Inferior parietal cortex (tissue), 1 donor: ENCODE data around the gene CLTCL1.

Experiments
- DNase-seq: peaks from one replicate; pipeline ENCODE4 v3.0.0-alpha.2; 2016; ENCODE audit errors: extremely low spot score

CLTCL1 gene

DNA sequence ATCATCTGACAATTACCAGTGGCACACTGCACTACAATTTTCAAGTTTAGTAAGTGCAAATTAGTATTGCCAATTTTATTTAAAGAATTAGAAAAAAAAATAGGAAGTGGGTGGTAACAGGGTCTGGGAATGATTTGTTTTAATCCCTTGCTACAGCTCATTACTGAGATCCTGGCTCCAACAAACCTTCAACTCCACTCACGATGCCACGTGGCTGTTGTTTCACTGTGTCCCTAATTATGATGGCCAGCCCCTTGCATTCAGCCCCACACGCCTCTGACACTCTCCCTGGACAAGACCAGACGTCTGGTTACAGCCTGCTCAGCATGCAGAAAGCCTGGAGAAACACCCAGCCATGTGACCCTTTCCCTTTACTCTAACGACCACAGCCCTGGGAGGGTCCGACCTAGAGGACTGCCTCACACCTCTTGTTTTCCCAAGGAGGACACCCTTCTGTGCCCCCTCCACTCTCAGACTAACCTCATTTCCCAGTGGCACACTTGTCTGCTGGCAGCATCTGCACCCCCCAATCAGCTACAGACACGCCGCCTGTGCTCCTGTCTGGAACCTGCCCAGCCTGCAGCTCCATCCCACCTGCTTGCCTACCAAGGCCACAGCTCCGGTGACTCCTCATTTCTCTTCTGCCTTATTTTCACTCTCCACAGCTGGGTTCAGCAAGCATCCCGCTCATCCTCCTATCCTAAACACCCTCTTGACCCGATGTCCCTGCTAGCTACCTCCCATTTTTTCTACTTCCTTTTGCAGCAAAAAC, 94.5 kb downstream of the CLTCL1 start:
- DNase-seq = no peak

DNA sequence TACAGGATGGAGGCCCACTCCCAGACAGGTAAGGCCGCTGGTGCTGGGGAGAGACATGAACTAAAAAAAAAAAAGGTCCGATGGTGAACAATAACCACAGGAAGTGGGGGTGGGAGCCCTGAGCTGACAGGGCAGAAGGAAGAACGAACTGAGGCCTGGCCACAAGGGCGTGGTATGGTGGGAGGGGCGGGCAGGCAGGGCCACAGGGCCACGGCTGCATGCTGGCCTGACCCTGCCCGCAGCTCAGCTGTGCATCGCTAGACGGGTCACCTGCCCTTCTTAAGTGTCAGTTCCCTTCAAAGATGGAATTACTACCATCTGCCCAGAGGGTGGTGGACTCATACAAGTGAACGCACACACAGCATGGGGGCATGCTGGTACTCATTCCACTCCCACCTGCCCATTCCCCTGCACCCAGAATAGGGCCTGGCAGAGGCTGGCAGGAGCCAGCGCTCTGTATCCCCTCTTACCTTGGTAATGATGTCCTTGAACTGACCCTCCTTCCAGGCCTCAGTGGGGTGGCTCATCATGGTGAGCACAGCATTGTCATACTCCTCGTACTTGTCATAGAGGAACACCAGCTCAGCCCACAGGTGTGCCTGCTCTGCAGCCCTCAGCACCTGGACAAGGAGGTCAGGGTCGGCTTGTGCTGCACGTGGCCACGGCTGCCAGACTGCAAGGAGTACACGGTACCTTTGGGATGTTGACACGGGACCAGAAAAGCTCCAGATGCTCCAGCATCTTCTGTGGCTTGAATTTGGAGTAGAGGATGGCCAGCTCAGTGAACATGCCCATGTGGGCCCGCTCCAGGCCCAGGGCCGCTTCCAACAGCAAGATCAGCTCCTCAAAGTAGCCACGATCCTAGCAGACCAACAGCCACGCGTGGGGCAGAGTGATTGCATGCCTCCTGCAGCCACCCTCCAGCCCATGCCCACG, 95.5 kb downstream of the CLTCL1 start:
- DNase-seq = no peak

DNA sequence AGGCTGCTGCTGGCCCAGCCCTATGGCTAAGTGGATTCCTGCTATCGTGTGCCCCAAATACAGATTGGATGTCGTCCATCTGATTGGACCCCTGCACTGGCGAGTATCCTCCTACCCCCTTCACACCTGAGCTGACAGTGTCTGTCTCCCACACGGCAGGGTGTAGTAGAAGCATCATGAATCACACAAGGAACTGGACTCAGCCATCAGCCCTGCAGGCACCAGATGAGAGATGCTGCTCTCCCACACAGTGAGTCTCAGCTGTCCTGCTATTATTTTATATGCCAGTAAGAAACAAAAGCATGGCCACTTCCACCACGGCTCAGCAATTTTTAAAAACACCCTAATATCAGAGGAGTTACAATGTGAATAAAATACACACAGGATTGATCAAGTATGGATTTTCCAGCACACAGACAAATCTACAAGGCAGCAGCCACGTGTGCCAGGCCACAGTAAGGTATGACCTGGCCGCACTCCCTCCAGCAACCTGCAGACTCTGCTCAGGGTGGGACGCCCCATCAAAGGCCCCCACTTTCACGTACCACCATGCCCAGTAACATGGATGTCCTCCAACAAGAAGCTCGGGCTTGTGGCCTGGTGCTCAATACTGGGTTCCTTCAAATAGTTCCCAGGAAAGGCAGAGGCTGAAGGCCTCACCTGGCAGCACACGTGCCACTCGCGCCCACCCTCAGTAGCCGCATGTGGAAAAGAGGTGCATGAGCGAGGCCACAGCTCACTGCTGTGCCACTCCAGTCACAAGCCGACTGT, 96.6 kb downstream of the CLTCL1 start:
- no peak for DNase-seq

DNA sequence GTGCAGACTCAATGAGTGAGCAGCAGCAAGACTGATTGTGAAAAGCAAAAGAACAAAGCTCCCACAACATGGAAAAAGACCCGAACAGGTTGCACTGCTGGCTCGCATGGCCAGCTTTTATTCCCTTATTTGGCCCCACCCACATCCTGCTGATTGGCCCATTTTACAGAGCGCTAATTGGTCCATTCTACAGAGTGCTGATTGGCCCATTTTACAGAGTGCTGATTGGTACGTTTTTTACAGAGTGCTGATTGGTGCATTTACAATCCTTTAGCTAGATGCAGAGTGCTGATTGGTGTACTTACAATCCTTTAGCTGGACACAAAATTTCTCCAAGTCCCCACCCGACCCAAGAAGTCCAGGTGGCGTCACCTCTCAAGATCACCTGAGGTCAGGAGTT, 97.6 kb downstream of the CLTCL1 start:
- no peak for DNase-seq

DNA sequence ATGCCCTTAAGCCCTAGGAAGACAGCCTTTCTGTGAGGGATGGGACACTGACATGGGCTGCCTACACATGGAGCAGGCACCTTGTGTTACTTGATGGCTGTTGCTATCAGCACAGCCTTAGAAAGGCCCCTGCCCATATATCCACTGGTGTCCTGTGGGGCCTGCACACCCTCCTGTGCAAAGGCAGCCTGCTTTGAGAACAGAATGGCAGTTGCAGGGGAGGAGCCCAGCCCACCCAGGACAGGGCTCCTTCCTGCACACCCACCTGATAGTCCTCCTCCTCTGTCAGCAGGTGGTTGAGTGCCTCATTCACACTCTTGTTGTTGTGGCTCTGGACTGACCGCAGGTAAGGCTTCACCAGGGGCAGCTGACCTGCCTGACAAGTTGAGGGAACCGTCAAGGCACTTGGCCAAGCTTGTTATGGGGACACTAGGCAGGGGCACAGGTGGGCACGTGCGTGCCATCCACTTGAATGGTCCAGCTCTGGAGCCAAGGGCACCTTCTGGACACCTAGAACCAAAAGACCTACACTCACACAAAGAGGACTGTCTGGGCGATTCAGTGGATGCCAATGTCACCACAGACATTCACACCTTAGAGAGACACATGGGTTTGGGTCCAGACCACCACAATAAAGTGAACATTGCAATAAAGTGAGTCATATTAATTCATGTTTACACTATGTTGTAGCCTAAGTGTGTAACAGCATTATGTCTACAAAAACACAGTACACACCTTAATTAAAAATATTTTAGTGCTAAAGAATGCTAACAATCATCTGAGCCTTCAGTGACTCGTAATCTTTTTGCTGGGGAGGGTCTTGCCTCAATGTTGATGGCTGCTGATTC, 103.6 kb downstream of the CLTCL1 start:
- no peak for DNase-seq

DNA sequence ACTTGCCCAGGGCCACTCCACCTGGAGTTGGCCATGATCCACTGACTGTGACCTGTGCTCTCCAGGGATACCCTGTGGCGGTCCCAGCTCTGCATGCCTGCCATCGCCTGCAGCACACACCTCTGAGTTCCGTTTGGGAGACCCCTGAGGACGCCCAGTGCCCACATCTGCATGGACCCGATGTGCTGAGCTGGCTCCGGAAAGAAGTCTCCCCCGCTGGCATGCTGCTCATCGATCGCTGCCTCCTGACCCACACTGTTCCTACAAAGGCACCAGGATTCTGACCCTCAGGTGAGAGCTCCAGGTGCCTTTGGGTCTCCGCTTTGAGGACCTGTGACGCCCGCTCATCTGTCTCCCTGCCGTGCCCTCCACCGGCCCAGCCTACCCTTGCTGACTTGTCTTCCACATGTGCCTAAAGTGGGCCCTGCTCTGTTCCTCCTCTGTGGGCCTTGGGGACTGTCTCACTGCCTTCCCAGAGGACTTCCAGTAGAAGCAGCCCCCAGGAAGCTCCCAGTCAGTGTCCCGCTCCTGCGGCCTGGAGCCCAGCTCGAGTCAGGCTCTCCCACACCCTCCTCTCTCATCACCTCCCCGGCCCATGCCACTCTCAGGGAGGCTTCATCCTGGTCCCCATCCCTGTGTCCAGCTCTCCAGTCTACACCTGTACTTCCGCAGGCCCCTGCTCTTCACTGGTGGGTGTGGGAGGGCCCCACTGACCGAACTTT, 107.1 kb downstream of the CLTCL1 start:
- DNase-seq = no peak

DNA sequence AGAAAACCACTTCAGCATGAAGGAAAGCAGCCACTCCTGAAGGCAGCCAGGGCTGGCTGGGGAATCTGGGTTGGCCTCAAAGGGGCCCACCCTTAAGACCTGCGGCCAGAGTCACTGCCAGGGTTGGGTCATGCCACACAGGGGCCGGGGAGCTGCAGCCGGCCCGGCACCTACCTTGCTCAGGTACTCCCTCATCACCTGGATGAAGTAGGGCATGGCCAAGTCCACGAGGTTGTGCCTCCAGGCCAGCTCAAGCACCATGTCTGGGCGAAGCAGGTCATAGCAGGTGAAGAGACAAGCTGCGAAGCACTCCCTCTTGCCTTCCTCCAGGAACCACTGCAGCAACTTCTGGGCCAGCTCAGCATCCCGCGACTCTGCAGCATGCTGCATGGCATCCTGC, 108.3 kb downstream of the CLTCL1 start:
- no peak for DNase-seq

DNA sequence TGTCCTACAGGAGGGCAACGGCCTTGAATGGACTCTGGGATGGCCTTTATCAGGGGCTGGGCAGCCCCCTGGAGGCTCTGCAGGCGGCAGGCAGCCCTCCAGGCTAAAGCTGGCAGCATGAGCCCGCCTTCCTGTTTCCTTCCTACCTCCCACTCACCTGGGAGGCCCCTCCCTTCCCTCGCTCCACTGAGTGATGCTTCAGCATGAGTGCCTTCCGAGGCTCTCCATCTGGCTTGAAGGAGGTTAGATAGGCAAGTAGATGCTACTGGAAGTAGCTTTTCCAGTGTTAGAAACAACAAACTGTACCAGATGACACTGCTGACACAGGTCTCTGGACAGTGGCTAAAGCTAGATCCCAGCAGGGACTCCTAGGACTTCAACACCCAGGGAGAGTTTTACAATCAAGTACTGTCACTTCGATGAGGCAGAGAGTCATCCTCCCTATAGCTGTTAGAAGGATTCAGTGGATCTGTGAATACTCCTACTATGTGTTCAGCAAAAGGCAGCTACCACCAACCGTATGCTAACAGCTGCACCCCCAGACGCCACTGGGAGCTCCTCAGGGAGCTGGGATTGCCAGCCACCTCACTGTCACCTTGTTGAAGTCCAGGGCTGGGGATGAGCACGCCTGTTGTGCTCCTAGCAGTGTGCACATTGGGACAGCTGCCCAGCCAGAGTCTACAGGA, 108.9 kb downstream of the CLTCL1 start:
- no peak for DNase-seq

DNA sequence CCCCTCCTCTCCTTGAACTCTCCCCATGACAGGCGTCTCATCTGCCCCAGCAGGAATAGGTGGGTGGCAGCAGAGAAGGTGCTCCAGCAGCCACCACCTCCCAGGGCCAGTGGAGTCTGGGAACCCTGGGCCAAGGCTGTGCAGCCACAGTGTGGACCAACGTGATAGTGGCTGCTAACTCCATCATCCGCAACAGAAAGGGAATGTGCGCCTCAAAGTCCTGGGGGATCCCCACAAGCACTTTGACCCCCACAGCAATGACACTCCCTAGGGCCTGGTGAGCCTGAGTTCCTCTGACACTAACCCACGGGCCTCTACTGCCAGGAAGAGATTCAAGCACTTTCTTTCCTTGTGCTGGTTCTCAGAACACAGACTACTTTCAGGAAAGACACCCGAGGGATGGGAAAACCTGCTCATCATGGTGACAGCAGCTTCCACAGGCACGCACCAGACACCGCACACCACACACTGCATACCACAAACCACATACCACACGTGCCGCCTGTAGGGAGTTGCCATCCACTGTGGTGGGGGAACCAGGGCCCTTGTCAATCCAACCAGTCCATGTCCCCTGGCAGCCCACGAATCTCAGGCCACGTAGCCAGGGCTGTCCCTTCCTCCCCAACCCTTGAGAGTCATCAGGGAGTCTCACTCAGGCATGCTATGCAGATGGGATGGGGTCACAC, 109.6 kb downstream of the CLTCL1 start:
- DNase-seq = no peak

DNA sequence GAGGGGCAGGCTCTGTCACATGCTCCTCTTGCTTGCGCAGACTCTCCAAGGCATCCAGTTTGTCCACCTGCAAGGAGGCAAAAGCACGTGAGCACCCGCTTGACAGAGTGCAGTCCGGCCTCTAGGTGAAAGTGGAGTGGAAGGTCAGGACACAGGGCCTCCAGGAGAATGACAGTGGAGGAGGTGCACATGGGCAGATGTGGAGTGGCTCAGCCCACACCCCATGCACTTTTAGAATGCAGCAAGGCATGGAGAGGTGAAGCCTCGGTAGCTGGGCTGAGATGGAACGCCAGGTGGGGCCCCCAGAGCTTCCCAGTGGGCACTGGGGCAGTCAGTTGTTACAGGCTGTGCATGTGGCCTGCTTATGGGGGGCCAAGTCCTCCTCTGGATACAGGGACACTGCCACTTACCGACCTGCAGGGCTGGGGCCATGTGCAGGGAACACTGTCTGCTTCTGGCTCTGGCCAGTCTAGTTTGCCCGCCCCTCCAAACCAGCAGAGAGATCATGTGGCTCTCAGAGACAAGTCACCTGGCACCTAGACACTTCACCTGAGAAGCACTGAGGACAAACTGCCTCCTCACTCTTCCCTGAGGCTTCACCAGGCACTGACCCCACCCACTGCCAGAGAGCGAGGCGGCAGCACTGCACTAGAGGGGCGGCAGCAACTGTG, 110.6 kb downstream of the CLTCL1 start:
- DNase-seq = no peak

DNA sequence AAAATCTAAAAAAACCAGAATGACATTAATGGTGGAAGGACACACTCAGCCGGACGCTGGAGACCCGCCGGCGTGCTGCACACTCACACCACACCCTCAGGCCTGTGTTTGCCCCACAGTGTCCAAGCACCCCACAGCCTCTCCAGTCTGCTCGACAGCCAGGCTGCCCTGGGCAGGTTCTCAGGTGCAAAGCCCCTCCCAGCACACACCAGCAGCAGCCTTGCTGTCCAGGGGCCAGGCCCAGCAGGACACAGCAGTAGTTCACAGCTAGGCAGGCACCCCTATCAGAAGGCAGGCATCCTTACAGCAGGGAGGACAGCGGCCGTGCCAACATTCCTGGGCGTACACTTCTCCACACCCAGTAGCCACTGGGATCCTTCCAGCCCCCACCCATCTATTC, 111.3 kb downstream of the CLTCL1 start:
- DNase-seq = no peak

DNA sequence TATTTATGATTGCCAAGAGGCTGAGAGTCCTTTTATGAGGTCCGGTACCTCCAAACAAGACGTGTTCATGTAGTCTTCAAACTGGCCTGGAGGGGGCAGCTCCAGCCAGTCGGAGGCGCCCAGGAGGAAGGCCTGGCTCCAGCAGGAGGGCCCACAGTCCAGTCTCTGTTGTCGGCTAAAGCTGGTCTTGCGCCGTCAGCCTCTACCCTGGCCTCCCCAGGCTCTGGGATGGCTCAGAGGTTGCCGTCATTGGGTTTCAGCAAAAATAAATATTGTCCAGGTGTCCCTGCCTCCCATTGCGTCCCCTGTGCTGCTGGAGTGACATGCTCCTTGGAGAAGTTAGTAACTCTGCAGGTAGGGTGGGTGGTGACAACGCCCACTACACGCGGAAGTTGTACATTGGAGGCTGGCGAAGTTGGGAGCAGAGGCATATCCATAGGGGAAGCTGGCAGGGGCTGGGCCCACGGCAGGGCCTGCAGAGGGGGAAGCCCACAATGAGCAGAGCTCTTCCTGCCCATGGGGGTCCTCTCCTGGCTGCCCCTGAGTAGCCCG, 111.9 kb downstream of the CLTCL1 start:
- peak; percentile 86 for DNase-seq

DNA sequence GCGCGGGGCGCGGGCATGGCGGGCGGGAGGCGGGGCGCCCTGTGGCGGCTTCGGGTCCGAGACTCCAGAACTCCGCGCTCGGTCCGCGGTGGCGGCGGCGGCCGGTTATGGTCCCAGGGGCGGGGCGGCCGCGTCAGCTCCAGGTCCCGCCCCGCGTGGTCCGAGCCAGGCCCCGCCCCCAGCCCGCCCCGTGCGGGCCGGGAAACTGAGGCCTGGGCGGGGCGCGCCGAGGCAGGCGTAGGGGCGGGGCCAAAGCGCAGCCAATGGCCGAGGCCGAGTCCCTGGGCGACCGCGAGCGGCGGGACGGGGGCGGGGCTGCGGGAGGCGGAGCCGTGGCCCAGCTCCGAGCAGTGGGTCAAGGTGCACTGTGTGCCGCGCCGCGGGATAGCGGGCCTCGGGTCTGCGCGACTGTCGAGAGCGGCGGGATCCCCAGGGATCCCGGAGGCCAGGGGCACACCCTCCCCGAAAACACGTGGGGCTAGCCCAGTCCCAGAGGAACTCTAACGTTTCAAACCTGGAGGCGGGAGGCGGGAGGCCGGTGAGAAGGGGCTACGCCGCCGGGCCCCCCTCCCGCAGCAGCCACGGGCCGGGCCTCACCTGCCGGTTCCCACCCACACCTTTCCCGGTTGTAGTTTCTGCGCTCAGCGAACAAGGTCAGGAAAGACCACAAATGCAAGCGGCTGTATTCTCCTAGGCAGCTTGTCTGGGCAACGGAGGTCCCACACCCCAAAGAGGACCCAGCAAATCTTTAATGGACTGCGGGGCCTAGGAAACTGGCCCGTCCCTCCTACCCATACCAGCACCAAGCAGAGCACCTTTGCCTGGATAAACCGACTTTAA, 112.6 kb downstream of the CLTCL1 start, which contains the start of gene SLC25A1:
Gene SLC25A1, minus strand, starts transcription at position 80 of the 840 bp plus-strand sequence. Its CDS starts 63 bp downstream, at position 17.
- peak; percentile 91 for DNase-seq

DNA sequence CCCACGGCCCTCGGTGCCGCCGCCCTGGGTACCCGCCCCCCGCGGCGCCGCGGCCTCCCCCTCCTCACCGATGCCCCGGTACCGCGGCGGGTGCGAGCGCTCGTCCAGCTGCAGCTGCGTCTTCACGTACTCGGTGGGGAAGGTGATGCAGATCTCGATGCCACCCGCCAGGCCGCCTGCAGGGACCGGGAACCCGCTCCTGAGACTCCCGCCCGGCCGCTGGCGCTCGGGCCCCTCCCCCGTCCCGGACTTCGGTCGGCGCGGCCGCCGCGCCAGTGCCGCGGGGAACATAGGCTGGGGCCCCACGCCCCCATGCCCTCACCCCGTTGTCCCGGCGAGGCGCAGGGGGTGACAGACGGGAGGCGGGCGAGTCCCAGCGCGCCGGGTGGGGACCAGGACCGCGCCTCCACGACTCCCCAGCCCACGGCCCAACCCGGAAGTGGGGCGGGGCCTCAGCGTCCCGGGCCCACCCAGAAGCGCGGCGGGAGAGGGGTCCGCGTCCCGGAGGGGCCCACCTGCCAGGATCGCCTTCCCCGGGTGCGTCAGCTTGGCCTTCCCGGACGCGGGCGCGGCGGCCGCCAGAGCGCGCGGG, 113.4 kb downstream of the CLTCL1 start:
- no peak for DNase-seq

DNA sequence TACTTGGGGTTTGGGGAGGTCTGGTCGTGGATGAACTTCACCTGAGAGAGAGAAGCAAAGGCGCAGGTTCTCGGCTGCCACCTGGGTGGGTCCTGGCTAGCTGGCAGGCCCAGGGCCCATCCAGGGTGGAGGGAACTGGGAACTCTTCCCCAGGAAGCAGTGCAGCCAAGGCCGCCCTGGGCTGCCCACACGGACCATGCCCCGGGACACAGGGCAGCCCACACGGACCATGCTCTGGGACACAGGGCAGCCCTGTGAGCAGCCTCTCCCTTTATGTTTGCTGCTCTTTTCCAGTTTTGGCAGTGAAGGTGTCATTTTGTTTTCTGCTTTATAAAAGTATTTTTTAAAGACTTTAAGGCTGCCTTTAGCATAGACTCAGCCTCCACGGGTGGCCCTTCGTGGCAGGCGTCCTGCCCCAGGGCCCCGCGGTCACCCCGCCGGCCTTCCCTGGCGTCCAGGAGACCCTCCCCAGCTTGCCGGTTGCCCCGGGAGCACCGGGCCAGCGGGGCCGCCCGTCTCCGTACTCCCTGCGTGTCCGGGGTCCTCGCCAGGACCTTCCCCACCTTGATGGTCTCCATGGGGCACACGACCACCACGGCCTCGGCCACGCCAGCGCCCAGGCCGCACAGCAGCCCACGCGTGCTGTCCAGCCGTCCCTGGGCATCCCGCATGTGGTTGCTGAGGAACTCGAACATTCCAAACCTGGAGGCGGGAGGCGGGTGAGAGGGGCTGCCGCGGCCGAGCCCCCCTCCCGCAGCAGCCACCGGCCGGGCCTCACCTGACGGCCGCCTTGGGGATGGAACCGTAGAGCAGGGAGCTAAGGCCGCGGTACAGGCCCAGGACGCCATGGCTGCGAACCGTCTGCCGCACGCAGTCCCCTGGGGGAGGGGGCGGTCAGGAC, 114.1 kb downstream of the CLTCL1 start:
- no peak for DNase-seq

DNA sequence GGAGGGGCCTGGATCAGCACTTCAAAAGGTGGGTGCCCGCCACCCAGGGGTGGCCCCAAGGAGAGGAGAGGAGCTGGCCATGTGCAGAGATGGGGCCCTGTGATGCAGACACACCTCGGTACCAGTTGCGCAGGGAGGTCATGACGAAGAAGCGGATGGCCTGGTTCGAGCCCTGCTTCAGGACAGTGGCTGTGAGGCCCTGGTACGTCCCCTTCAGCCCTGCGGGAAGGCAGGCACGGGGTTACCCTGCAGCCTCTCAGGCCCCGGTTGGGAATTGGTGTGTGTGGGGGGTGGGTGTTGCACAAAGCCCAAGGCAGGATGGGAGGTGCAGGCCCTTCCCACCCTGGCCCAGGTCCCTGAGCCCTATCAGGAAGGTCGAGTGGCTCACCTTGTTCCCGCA, 114.8 kb downstream of the CLTCL1 start:
- DNase-seq = no peak
